Tibial nerve (tissue), 4 donors: ENCODE data around the gene PTPRG. TPM values are rescaled to one million over a fixed set of nuclear protein-coding genes. Genes with fewer than 3 reads are reported as not detected.

Experiments
- DNase-seq, 2 donors: peaks; one replicate each; pipeline ENCODE4 v3.0.0-alpha.2; 2019; ENCODE audit warnings: low spot score in 2 of 2
- H3K27ac ChIP-seq, 4 donors: fragments of 200-600 bp; sonication (generic) in 3 of 4; one replicate each; pipeline ENCODE4 v1.5.1; 2017 to 2019; ENCODE audit warnings: mild to moderate bottlenecking in 1 of 4
- H3K27me3 ChIP-seq, 2 donors: fragments of 200-600 bp; sonication (generic) in 1 of 2; one replicate each; pipeline versions ENCODE4 v1.5.1 to v1.6.0; 2017 to 2019
- H3K36me3 ChIP-seq, 3 donors: fragments of 200-600 bp; sonication (generic); one replicate each; pipeline ENCODE4 v1.5.1; 2018 to 2019
- H3K4me1 ChIP-seq, 4 donors: fragments of 200-600 bp; sonication (generic) in 3 of 4; one replicate each; pipeline ENCODE4 v1.5.1; 2017 to 2019
- H3K4me3 ChIP-seq, 4 donors: fragments of 200-600 bp; sonication (generic) in 3 of 4; one replicate each; pipeline ENCODE4 v1.5.1; 2017 to 2019; ENCODE audit warnings: mild to moderate bottlenecking in 1 of 4, moderate library complexity in 1 of 4
- H3K9me3 ChIP-seq, 4 donors: fragments of 200-600 bp; sonication (generic) in 3 of 4; one replicate each; pipeline ENCODE4 v1.5.1; 2017 to 2019
- EP300 ChIP-seq, 2 donors: sonication (generic); formaldehyde crosslinking; IDR thresholded peaks; one replicate each; pipeline ENCODE4 v1.6.1; 2017; ENCODE audit warnings: antibody characterized with exemption in 2 of 2, mild to moderate bottlenecking in 1 of 2
- POLR2A ChIP-seq, 2 donors: fragments of 450-650 bp; IDR thresholded peaks; one replicate each; pipeline ENCODE4 v1.6.1; 2017; ENCODE audit warnings: antibody characterized with exemption in 2 of 2, mild to moderate bottlenecking in 2 of 2, moderate library complexity in 2 of 2
- WGBS, 2 donors: methylation state at CpG; one replicate each; pipeline ENCODE4 v1.1.5; 2018; 5-methylcytosine and 5-hydroxymethylcytosine counted together
- total RNA-seq, 4 donors: library from RNA; depleted of rRNA; stranded (reverse); fragments of >200 nt; gene quantifications; one replicate each; pipeline ENCODE4 v1.1.0, GENCODE V29; 2016
- TF ChIP-seq, protein P1 (sequence below), 5 experiments: fragments of 200-600 bp in 3 of 5; fragments of 450-650 bp in 2 of 5; sonication (generic) in 3 of 5; IDR thresholded peaks; one replicate each; pipeline ENCODE4 v1.5.1; 2016 to 2019; ENCODE audit warnings: antibody characterized with exemption in 5 of 5, mild to moderate bottlenecking in 3 of 5, moderate library complexity in 2 of 5

Gene PTPRG
- total RNA-seq, 4 donors from 2014 or later = 112 to 174 (median 121) TPM

DNA sequence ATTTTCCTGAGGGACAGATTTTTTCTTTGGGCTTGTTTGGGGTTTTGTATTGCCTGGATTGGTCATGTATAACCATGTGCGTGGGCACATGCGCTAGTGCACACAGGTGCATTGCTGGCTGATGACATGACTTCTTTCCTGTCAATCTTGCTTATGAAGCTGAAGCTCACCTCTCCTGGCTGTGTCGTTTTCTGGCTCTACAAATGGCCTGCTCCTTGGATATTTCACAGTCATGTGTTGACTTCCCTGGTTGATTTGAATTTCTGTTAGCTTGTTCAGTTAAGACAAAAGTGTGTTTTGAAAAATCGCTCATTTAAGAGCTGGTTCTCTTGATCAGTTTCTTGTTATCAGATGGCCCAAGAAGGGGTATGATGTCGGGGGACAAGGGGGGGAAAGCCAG, 11.5 kb downstream of the PTPRG start:
- Histone ChIP-seq H3K27me3 (no peaks in the 10 kb centered on the region), H3K9me3 (peaks cover 0 to 4% (median 0%) of the 10 kb centered on the region in 4 donors), H3K4me1 (peaks cover 0 to 13% (median 0%) of the 10 kb centered on the region in 4 donors), H3K27ac (no peak overlapping the region), H3K36me3 (no peaks in the 10 kb centered on the region), H3K4me3 (no peak overlapping the region)
- WGBS, 2 donors = 87 to 90% methylated on average over 5 of the region's 5 CpGs
- DNase-seq = no peak
- TF ChIP-seq, protein P1, sequence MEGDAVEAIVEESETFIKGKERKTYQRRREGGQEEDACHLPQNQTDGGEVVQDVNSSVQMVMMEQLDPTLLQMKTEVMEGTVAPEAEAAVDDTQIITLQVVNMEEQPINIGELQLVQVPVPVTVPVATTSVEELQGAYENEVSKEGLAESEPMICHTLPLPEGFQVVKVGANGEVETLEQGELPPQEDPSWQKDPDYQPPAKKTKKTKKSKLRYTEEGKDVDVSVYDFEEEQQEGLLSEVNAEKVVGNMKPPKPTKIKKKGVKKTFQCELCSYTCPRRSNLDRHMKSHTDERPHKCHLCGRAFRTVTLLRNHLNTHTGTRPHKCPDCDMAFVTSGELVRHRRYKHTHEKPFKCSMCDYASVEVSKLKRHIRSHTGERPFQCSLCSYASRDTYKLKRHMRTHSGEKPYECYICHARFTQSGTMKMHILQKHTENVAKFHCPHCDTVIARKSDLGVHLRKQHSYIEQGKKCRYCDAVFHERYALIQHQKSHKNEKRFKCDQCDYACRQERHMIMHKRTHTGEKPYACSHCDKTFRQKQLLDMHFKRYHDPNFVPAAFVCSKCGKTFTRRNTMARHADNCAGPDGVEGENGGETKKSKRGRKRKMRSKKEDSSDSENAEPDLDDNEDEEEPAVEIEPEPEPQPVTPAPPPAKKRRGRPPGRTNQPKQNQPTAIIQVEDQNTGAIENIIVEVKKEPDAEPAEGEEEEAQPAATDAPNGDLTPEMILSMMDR (IDR thresholded peaks at IDR 0.05) = no peak
- TF ChIP-seq POLR2A (IDR thresholded peaks at IDR 0.05) (no peak), EP300 (IDR thresholded peaks at IDR 0.05) (no peak)

DNA sequence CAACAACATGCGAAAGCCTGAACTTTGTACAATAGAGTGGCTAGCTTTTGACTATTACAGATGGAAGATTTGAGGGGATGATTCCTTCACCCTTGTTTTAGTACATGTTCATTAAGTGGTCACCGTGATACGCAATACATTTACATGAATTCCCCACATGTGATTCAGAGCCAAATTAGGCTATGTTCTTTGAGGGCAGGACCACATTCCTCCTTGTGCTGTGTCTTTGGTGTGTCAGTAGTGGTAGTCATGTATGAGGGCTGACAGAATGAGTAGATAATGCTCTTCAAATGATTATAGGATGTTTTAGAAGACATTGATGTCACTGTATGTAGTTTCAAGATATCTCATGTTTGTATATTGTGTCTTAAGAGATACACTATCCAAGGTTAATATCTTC, 12.1 kb downstream of the PTPRG start:
- Histone ChIP-seq H3K4me1 (peaks cover 0 to 18% (median 0%) of the 10 kb centered on the region in 4 donors), H3K27me3 (no peaks in the 10 kb centered on the region), H3K4me3 (no peak overlapping the region), H3K27ac (no peak overlapping the region), H3K9me3 (peaks cover 0 to 4% (median 0%) of the 10 kb centered on the region in 4 donors), H3K36me3 (no peaks in the 10 kb centered on the region)
- TF ChIP-seq EP300 (IDR thresholded peaks at IDR 0.05) (no peak), POLR2A (IDR thresholded peaks at IDR 0.05) (no peak)
- TF ChIP-seq, protein P1 (IDR thresholded peaks at IDR 0.05) = no peak
- DNase-seq = no peak
- WGBS, 2 donors = 64 to 66% methylated on average over 3 of the region's 3 CpGs

DNA sequence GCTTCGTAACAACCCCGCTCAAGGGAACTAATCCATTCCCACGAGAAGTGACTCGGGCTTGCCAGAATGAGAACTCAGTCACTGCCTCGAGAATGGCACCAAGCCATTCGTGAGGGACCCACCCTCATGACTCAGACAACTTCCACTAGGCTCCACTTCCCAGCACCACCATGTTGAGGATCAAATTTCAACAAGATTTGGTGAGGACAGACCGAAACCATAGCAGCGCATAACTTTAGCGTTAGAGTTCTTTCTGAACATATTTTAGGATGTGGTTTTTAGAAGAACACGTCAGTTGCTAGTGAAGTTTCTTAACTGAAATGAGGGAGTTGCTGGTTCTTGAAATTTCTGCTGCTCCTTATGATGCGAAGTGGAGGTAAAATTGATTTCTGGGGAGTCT, 13.5 kb downstream of the PTPRG start:
- H3K9me3 ChIP-seq = peaks cover 0 to 4% (median 0%) of the 10 kb centered on the region in 4 donors
- H3K27me3 ChIP-seq = no peaks in the 10 kb centered on the region
- no peaks in the 10 kb centered on the region for H3K36me3 ChIP-seq
- no peak overlapping the region for H3K27ac ChIP-seq
- H3K4me1 ChIP-seq = peaks cover 0 to 18% (median 0%) of the 10 kb centered on the region in 4 donors
- WGBS, 2 donors = 90 to 91% methylated on average over 11 of the region's 11 CpGs
- TF ChIP-seq EP300 (IDR thresholded peaks at IDR 0.05) = no peak
- TF ChIP-seq, protein P1 (IDR thresholded peaks at IDR 0.05) = no peak
- no peak for TF ChIP-seq POLR2A (IDR thresholded peaks at IDR 0.05)
- H3K4me3 ChIP-seq = no peak overlapping the region
- no peak for DNase-seq

DNA sequence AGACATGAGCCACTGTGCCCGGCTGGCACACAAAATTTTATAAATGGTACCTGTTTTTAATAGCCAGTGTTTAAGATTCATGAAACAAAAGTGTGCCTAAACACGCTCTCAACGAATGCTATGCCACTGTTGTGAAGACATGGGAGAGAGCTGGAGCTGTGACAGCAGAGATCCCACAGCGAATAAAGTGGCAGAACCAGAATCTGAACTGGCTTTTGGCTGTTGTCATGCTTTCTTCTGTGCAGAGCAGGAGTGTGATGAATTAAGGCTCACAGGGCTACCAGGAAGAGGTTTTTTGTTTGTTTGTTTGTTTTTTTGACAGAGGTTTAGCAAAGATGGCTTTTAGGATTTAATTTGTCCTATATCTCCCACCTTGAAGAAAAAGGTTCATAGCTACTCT, 14.5 kb downstream of the PTPRG start:
- WGBS, 2 donors = 95 to 97% methylated on average over 4 of the region's 4 CpGs
- no peak overlapping the region for H3K27ac ChIP-seq
- peaks cover 0 to 17% (median 0%) of the 10 kb centered on the region in 4 donors for H3K4me1 ChIP-seq
- H3K9me3 ChIP-seq = peaks cover 0 to 4% (median 0%) of the 10 kb centered on the region in 4 donors
- H3K27me3 ChIP-seq = no peaks in the 10 kb centered on the region
- no peaks in the 10 kb centered on the region for H3K36me3 ChIP-seq
- TF ChIP-seq POLR2A (IDR thresholded peaks at IDR 0.05) = no peak
- TF ChIP-seq EP300 (IDR thresholded peaks at IDR 0.05) = no peak
- TF ChIP-seq, protein P1 (IDR thresholded peaks at IDR 0.05) = no peak
- no peak overlapping the region for H3K4me3 ChIP-seq
- no peak for DNase-seq

DNA sequence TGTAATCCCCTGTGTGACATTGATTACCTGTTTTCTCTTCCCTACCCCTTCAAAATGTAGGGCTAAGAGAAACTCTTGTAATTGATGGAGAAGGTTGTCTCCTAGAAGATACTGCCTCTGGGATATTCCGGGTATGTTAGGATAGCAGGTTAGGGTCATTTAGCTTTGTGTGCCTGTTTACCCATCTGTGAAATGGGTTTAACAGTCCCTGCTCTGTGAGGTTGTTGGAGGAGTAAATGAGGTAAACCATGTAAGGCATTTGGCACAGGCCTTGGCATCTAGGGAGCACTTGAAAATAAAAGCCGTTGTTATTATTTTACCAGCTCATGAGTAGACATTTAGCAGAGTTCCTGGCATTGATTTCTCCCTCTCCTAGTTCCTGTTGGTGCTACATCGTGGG, 16.4 kb downstream of the PTPRG start:
- Histone ChIP-seq H3K9me3 (peaks cover 0 to 4% (median 0%) of the 10 kb centered on the region in 4 donors), H3K4me1 (peaks cover 0 to 14% (median 0%) of the 10 kb centered on the region in 4 donors), H3K4me3 (no peak overlapping the region), H3K36me3 (no peaks in the 10 kb centered on the region), H3K27me3 (no peaks in the 10 kb centered on the region), H3K27ac (no peak overlapping the region)
- TF ChIP-seq, protein P1 (IDR thresholded peaks at IDR 0.05) = no peak
- DNase-seq = no peak
- WGBS, 2 donors = 82% methylated on average over 3 of the region's 3 CpGs
